ENCODE measurements around the gene TTC19. TPM values are rescaled to one million over a fixed set of nuclear protein-coding genes. Genes with fewer than 3 reads are reported as not detected.
A peak's percentile ranks its signal among the peaks of the same experiment; 100 is the strongest.

TTC19 gene
- total RNA-seq, 4 donors from 2014 or later = 56.9 to 81.2 (median 63.3) TPM

GRCh38 chr17:16025202-16025601 is 25.6 kb downstream of the TTC19 start:
- TF ChIP-seq CTCF (IDR thresholded peaks at IDR 0.05) = no peak
- TF ChIP-seq POLR2A (IDR thresholded peaks at IDR 0.05) = no peak

GRCh38 chr17:16026895-16027294 is 27.3 kb downstream of the TTC19 start:
- no peak overlapping the region for H3K4me3 ChIP-seq (ENCODE audit: low read depth, poor library complexity, severe bottlenecking)

More at GRCh38 chr17:16025202-16025601, 25.6 kb downstream of the TTC19 start:
- WGBS, 2 donors = 91 to 100% methylated on average over 1 of the region's 1 CpG
- DNase-seq (ENCODE audit: low spot score in 2 of 2) = no peak
- intact Hi-C loops (cut with DNase I; ENCODE audit: low total_unique reads) = no loop called here
- no peak overlapping the region for H3K4me3 ChIP-seq (ENCODE audit: low read depth, poor library complexity, severe bottlenecking)

GRCh38 chr17:16027708-16028584 is 28.3 kb downstream of the TTC19 start:
- H3K4me3 ChIP-seq (ENCODE audit: low read depth, poor library complexity, severe bottlenecking) = no peak overlapping the region
- 68 to 74% methylated on average over 5 of the region's 5 CpGs for WGBS, 2 donors
- no peak for DNase-seq (ENCODE audit: low spot score in 2 of 2)
- intact Hi-C loops (cut with DNase I; ENCODE audit: low total_unique reads) = no loop called here
- TF ChIP-seq POLR2A (IDR thresholded peaks at IDR 0.05) = no peak
- no peak for TF ChIP-seq CTCF (IDR thresholded peaks at IDR 0.05)

More at GRCh38 chr17:16026895-16027294, 27.3 kb downstream of the TTC19 start:
- 85 to 92% methylated on average over 5 of the region's 5 CpGs for WGBS, 2 donors
- DNase-seq (ENCODE audit: low spot score in 2 of 2) = no peak
- TF ChIP-seq POLR2A (IDR thresholded peaks at IDR 0.05) = no peak
- intact Hi-C loops (cut with DNase I; ENCODE audit: low total_unique reads) = no loop called here

- H3K4me3 ChIP-seq (ENCODE audit: low read depth, poor library complexity, severe bottlenecking) = no peak overlapping the region
- intact Hi-C loops (cut with DNase I; ENCODE audit: low total_unique reads) = no loop called here
- 96 to 98% methylated on average over 7 of the region's 7 CpGs for WGBS, 2 donors
- peak in 1 of 2 donors; percentile 57 for DNase-seq (ENCODE audit: low spot score in 2 of 2)
- no peak for TF ChIP-seq CTCF (IDR thresholded peaks at IDR 0.05)
- no peak for TF ChIP-seq POLR2A (IDR thresholded peaks at IDR 0.05)
These were observed 34.2 kb downstream of the TTC19 start for GRCh38 chr17:16033729-16034349.

GRCh38 chr17:16036261-16036660 is 36.6 kb downstream of the TTC19 start:
- no peak for DNase-seq (ENCODE audit: low spot score in 2 of 2)
- WGBS, 2 donors = 95 to 98% methylated on average over 2 of the region's 2 CpGs
- TF ChIP-seq CTCF (IDR thresholded peaks at IDR 0.05) = no peak
- TF ChIP-seq POLR2A (IDR thresholded peaks at IDR 0.05) = no peak
- intact Hi-C loops (cut with DNase I; ENCODE audit: low total_unique reads) = no loop called here
- no peak overlapping the region for H3K4me3 ChIP-seq (ENCODE audit: low read depth, poor library complexity, severe bottlenecking)

GRCh38 chr17:16037636-16038035 is 38.0 kb downstream of the TTC19 start:
- TF ChIP-seq POLR2A (IDR thresholded peaks at IDR 0.05) (no peak), CTCF (IDR thresholded peaks at IDR 0.05) (no peak)
- intact Hi-C loops (cut with DNase I; ENCODE audit: low total_unique reads) = no loop called here
- H3K4me3 ChIP-seq (ENCODE audit: low read depth, poor library complexity, severe bottlenecking) = no peak overlapping the region
- no peak for DNase-seq (ENCODE audit: low spot score in 2 of 2)
